Kidney capillary endothelial cell (primary cell): ENCODE data around the gene PTER.
A peak's percentile ranks its signal among the peaks of the same experiment; 100 is the strongest.

Experiments used
- DNase-seq: peaks from one replicate; pipeline ENCODE4 v3.0.0-alpha.2; 2018; ENCODE audit warnings: low spot score

Gene PTER

DNA sequence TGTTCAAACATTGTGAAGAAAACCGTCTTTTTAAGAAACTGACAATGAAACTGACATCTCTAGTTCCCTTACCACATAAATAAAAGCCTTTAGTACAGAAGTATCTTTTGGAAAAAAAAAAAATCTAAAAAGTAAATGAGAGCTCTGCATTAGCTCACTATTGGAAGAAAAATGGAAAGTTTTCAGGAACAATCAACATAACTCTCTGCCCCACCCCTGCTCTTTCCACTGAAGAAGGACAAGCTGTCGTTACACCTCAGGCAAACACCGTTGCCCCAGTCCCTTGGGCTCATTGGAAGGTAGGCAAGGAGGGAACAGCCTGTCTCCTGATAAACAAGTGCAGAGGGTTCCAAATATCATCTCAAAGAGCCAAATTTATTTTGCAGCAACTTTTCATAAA, 107.3 kb downstream of the PTER start:
- DNase-seq = no peak

DNA sequence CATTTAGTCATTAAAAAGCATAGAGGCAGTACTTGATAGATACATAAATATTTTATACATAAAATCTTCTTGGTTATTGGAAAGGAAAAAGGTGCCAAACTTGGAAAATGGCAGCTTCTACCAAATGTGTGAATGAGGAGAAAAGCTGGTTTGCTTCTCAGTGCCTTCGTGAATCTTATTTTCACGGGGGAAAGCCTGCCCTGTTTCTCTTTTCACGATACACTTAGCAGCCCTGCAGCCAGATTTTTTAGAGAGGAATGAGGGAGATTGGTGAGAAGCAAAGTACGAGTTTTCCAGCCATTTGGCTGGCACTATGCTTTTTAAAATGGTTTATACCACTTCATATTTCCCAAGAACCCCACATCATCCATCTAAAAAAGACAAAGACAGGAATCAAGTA, 107.8 kb downstream of the PTER start:
- no peak for DNase-seq

GRCh38 chr10:16545116-16545736, 108.4 kb downstream of the PTER start:
- DNase-seq = peak; percentile 37

DNA sequence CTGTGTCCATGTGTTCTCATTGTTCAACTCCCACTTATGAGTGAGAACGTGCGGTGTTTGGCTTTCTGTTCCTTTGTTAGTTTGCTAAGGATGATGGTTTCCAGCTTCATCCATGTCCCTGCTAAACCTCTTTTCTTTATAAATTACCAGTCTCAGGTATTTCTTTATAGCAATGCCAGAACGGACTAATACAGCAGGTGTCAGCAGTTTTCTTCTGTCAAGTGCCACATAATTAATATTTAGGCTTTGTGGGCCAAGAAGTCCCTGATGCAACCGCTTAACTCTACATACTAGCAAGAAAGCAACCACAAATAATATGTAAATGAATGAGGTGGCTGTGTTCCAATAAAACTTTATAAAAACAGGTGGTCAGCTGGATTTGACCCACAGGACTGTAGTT, 111.2 kb downstream of the PTER start:
- no peak for DNase-seq

DNA sequence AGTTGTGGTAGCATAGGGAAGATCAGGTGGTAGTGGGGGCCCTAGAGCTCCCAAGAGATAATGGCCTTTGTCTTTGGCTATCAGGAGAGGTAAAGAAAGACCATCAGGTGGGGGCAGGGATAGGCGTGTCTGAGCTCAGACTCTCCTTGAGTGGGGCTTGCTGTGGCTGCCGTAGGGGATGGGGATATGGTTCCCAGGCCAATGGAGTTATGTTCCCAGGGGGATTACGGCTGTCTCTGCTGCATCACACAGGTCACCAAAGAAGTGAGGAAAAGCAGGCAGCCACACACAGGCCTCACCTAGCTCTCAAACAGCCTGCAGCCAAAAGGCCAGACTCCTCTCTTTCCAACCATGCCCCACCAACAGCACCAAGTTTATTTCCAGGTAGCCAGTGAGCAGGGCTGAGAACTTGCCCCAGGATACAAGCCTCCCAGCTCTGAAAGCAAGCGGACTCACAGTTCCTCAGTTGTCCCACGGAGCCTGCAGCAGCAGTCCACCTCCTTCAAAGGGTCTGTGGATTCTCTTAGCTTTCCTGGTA, 122.5 kb downstream of the PTER start:
- DNase-seq = no peak

DNA sequence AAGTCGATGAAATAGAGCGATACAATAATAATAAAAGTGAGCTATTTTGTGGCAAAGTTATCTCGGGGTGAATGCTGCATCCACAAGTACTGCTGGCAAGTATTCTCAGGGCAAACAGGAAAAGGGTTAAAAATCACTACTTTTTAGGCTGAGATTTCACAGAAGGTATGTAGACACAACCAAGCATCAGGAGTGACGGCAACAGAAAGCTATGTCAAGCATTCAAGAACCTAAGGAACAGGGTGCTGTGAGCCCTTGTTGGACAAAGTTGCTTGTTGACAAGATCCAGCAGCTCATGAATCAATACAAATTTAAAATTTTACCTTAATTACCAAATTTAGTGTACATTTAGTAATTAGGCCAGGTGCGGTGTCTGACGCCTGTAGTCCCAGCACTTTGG, 126.1 kb downstream of the PTER start:
- DNase-seq = no peak
